ACHN (cell line): ENCODE data around the gene WNT7B.

ENCODE experiments used
- DNase-seq: peaks from one replicate; pipeline ENCODE4 v3.0.0-alpha.2; 2015
- in situ Hi-C: cut with HindIII; loops from 2 replicates; pipeline ENCODE4 v1.10.0; 2017; ENCODE audit warnings: low sequenced_read_pairs, low pct_ligation_motif_present, low pct_unique_long_range_greater_than_20kb

The WNT7B gene

DNA sequence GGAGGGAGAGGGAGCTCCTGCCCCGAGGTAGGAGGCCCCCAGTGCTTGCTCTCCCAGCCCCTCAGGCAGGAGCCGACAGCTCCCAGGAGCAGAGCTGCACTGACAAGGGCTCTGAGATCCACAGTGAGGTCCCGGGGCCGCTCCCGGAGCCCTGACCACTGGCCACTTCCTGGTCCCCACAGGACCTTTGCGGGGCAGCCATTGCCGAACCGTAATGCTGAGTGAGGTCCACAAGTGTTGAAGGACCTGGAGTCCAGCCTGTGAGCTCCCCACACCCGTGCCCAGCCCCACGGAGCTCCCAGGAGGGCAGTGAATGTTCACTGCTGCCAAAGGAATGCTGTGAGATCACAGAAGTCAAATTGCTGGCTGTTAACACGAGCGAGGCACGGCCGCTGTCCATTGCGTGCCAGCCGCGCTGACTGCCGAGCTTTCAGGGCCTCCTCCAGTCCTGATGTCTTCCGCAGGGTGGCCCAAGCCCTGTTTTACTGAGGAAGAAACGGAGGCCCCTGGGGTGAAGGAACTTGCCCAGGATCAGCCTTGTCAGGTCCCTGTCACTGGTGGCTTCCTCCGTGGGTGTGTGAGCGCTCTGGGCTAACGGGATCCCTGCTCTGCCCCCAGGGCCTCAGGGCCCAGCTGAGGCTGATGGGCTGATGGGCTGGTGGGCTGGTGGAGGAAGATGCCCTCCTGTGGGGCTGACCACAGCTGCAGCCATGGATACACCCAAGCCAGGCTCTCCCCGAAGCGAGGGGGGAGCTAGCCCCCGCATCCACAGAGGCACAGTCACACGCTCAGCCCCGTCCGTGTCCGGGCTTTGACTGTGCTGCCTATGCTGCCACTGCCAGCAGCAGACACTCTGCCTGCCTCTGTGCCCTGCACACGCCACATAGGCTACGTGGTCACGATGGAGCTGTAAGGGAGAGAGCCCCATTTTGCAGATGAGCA, 70.8 kb downstream of the WNT7B start:
- in situ Hi-C loops = no loop called here
- no peak for DNase-seq

- in situ Hi-C loops = no loop called here
Observed at GRCh38 chr22:45905326-45905923, 71.5 kb downstream of the WNT7B start.

DNA sequence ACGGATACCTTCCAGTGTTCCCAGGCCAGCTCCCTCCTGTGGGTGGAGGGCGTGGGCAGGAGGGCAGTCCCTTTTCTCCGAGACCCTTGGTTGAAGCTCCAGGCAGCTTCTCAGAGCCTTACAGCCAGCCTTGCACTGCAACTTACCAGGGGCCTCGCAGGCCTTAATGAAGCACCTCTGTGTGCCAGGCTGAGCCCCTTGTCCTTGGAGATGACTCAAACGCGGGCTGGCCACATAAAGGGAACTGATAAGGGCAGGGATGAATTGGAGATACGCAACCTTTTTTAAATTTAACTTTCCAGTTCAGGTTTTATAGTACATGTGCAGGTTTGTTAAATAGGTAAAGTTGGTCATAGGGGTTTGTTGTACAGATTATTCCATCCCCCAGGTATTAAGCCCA, 72.7 kb downstream of the WNT7B start:
- no peak for DNase-seq
- in situ Hi-C loops = no loop called here

More at GRCh38 chr22:45905326-45905923, 71.5 kb downstream of the WNT7B start:
- no peak for DNase-seq

- peak; percentile 22 for DNase-seq
- in situ Hi-C loops = no loop called here
Observed at GRCh38 chr22:45903355-45904135, 73.4 kb downstream of the WNT7B start.

- DNase-seq = no peak
- in situ Hi-C loops = no loop called here
Observed at GRCh38 chr22:45897736-45898135, 79.2 kb downstream of the WNT7B start.

- in situ Hi-C loops = no loop called here
Observed at GRCh38 chr22:45896964-45897538, 79.9 kb downstream of the WNT7B start.

DNA sequence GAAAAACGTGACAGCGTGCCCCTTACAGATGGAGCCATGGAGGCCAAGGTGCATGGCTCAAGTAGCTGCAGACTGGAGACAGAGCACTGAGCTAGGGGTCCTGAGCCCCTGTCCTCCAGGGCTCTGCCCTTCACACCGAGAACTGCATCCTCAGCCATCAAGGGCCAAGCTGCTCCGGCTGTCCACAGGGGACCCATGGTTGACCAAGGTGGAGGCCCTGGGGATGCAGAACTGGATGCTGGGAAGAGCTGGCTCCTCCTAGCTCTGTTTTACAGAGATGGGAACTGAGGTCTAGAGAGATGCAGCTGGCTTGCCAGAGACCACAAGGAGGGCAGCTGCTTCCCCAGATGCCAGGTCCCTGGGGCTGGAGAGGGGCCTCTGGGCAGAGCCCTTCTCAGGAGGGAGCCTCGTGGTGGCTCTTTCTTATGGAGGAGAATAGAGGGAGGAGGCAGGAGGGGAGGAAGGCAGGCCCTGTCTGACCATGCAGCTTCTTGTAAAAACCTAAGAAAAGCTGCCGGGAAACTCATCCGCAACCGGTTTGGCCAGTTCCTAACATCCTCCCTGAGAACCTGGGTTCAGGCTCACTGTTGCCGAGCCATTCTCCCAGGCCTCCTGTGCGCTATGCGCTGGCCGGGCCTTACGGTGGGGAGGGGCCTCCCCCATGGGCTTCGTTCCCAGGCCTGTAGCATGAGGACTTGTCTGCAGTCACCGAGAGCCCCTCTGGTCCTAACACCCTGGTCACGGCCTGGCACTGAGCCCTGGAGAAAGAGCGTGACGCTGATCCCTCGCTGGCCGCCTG, 80.6 kb downstream of the WNT7B start:
- in situ Hi-C loops = no loop called here
- no peak for DNase-seq

More at GRCh38 chr22:45896964-45897538, 79.9 kb downstream of the WNT7B start:
- DNase-seq = no peak

GRCh38 chr22:45895436-45896152, 81.4 kb downstream of the WNT7B start:
- no peak for DNase-seq
- in situ Hi-C loops = no loop called here

DNA sequence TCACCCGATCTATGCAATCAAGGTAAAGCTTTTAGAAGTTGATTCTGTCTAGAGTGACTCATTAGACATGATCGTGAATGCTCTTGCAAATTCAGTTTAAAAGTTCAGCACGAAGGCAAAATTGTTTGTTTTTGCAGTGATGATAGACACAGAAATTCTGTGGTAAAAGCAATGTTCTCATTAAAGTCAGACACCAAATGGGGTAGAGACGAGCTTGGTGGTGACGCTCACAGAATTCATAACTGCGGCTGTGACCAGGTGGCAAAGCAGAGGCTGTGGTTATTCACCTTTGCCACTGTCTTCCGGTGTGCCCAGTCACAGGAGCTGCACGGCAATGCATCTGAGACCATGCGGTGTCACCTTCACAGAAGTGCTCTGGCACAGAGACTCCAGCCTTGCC, 83.4 kb downstream of the WNT7B start:
- in situ Hi-C loops = no loop called here
- no peak for DNase-seq

GRCh38 chr22:45892681-45893461, 84.1 kb downstream of the WNT7B start:
- DNase-seq = no peak
- in situ Hi-C loops = no loop called here

- no peak for DNase-seq
- in situ Hi-C loops = no loop called here
Observed at GRCh38 chr22:45891996-45892621, 84.9 kb downstream of the WNT7B start.

DNA sequence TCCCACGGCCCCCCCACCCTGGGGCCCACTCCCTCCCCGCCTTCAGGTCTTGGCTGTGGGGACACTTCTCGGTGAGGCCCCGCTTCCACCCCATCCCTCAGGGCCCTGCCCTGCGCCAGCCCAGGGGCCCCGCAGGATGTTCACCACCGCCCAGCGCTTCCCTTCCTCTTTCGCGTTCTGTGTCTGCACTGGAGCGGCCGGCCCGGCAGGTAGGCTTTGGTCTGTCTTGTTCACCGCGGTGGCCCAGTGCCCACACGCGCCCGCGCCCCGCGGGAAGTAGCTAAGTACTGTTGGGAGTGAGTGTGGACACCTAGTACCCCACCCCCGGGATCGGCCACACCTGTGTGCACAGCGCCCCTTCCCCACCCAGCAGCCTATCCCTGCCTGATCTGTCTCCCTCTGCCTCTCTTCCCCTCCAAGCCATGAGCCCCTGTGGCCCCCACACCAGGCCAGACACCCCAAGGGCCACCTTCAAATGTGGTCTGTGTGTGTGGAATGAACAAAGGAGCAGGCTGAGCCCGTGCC, 85.4 kb downstream of the WNT7B start:
- in situ Hi-C loops = no loop called here
- DNase-seq = no peak

DNA sequence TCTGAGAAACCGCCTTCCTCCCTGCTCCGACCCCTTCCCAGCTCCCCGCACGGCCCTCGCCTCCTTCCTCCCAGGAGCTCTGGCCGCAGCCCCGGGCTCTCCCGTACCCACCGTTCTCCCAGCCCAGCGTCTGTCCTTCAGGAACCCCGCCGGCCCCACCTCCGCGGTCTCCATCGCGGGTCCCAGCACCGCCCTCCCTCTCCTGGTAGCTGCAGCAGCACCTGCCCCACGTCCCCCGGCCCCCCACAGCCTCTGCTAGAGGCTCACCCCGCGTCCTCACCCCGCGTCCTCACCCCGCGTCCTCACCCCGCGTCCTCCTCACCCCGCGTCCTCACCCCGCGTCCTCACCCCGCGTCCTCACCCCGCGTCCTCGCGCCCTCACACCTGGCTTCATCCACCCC, 85.9 kb downstream of the WNT7B start:
- no peak for DNase-seq
- in situ Hi-C loops = no loop called here

GRCh38 chr22:45890351-45890635, 86.7 kb downstream of the WNT7B start:
- in situ Hi-C loops = no loop called here
- DNase-seq = no peak

- in situ Hi-C loops = no loop called here
- DNase-seq = no peak
Observed at GRCh38 chr22:45889539-45890350, 87.2 kb downstream of the WNT7B start.

- in situ Hi-C loops = no loop called here
- no peak for DNase-seq
Observed at GRCh38 chr22:45889093-45889538, 87.8 kb downstream of the WNT7B start.
